ENCODE data around the gene SAP25. TPM values are rescaled to one million over a fixed set of nuclear protein-coding genes. Genes with fewer than 3 reads are reported as not detected.
"Not testable (repeated sequence)": the region's sequence is repeated elsewhere in the genome, so short reads cannot be mapped to it uniquely, and the experiment has no call there.

Gene SAP25
- total RNA-seq, 1 donor from 2014 or later = 24.1 TPM

DNA sequence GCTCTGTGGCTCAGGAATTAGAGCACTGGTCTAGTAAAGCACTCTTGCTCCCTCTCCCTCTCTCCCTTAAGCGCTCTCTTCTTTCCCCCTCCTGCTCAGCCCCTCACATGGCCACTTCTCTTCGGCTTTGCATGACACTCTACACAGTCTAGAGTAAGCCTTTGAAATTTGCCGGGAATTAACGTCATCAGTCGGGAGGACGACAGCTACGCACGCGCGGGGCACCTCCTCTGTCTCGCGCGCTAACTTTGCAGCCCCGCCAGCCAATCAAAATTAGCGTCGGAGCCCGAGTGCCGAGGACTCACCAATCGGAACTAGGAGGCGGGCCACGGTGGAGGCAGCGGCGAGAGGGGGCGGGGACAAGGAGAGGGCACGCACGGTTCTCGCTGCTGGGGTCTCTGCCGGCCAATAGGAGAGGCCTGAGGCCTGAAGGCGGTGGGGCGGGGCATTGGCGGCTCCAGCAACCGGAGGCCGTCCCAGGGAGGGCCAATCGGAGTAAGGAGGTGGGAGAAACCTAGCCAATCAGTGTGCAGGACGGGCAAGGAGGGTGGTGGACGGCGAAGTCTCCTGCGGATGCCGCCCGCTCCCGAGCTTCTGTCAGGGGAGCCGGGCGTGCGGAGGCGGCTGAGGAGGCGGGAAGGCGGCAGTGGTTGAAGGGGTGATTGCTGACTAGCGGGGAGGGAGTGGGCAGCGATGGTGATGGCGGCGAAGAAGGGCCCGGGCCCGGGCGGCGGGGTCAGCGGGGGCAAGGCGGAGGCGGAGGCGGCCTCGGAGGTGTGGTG is 34.9 kb downstream of the SAP25 start, which contains the start of gene AGFG2:
AGFG2 (plus strand) TSS at position 550 of the 782 bp plus-strand sequence; CDS start at position 694, 144 bp downstream.
- Mint-ChIP-seq H3K36me3 (ENCODE audit: low read depth) (peaks cover 3% of the 10 kb centered on the region), H3K9me3 (no peaks in the 10 kb centered on the region), H3K4me3 (peak within 1 kb of the TSS; percentile 100), H3K27ac (peak within 1 kb of the TSS; percentile 87), H3K4me1 (peaks cover 32% of the 10 kb centered on the region), H3K27me3 (no peaks in the 10 kb centered on the region)
- ATAC-seq (ENCODE audit: low read depth) = peak; percentile 98
- ChIA-PET CTCF (no interaction called here), POLR2A (interaction anchor here (0.6 to 1.8 kb wide), 10 partner anchors 11 to 110 kb away, joined by 3 to 14 read pairs (median 4); partner anchors contain the start of genes FBXO24, LRCH4, MOSPD3 and PPP1R35)
- DNase-seq = peak; percentile 97
- intact Hi-C loops (cut with micrococcal nuclease) = loop anchor here (1.0 to 2.0 kb wide), 7 partner anchors 11 to 134 kb away; partner anchors contain the start of genes FBXO24, GNB2, LRCH4 and MEPCE
- TF ChIP-seq, protein P1, sequence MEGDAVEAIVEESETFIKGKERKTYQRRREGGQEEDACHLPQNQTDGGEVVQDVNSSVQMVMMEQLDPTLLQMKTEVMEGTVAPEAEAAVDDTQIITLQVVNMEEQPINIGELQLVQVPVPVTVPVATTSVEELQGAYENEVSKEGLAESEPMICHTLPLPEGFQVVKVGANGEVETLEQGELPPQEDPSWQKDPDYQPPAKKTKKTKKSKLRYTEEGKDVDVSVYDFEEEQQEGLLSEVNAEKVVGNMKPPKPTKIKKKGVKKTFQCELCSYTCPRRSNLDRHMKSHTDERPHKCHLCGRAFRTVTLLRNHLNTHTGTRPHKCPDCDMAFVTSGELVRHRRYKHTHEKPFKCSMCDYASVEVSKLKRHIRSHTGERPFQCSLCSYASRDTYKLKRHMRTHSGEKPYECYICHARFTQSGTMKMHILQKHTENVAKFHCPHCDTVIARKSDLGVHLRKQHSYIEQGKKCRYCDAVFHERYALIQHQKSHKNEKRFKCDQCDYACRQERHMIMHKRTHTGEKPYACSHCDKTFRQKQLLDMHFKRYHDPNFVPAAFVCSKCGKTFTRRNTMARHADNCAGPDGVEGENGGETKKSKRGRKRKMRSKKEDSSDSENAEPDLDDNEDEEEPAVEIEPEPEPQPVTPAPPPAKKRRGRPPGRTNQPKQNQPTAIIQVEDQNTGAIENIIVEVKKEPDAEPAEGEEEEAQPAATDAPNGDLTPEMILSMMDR (IDR thresholded peaks at IDR 0.05) = no peak

DNA sequence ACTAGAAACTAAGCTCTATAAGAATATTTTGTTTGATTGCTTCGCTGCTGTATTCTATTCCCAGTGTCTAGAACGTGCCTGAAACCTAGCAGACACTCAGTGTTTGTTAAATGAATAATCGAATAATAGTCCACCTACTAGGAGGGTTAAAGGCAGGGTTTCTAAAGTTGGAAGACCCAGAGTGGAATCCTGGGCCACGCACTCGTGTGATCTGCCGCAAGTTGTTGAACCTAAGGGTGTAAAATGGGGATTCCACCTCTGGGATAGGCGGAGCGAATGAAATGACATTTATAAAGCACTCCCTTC is 35.4 kb downstream of the SAP25 start:
- TF ChIP-seq, protein P1 (IDR thresholded peaks at IDR 0.05) = no peak
- Mint-ChIP-seq H3K36me3 (ENCODE audit: low read depth) (peaks cover 3% of the 10 kb centered on the region), H3K27me3 (peaks cover under 1% of the 10 kb centered on the region), H3K9me3 (no peaks in the 10 kb centered on the region), H3K4me3 (peak overlapping the region; percentile 100), H3K27ac (peak overlapping the region; percentile 87), H3K4me1 (peaks cover 27% of the 10 kb centered on the region)
- ChIA-PET CTCF (no interaction called here), POLR2A (interaction anchor here (0.6 to 1.8 kb wide), 7 partner anchors 11 to 110 kb away, joined by 3 to 14 read pairs (median 5); partner anchors contain the start of genes FBXO24, LRCH4, PPP1R35 and ZCWPW1)
- intact Hi-C loops (cut with micrococcal nuclease) = loop anchor here (1.0 to 2.0 kb wide), 3 partner anchors 102 to 135 kb away; partner anchors contain the start of genes GNB2, MEPCE, PPP1R35 and ZCWPW1
- no peak for ATAC-seq (ENCODE audit: low read depth)
- DNase-seq = no peak

DNA sequence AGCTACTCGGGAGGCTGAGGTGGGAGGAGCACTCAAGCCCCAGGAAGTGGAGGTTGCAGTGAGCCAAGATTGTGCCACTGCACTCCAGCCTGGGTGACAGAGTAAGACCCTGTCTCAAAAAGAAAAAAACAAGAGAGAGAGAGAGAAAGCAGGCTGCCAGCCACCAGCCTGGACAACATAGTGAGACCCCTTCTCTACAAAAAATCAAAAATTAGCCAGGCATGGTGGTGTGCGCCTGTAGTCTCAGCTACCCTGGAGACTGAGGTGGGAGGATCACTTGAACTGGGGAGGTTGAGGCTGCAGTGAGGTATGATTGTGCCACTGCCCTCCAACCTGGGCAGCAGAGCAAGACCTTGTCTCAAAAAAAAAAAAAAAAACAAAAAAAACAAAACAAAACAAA is 37.0 kb downstream of the SAP25 start:
- H3K27me3 Mint-ChIP-seq; CTCF ChIA-PET; H3K9me3 Mint-ChIP-seq; intact Hi-C loops (cut with micrococcal nuclease); H3K4me3 Mint-ChIP-seq; H3K36me3 Mint-ChIP-seq (ENCODE audit: low read depth); H3K27ac Mint-ChIP-seq; ATAC-seq (ENCODE audit: low read depth); DNase-seq: not testable (repeated sequence)
- H3K4me1 Mint-ChIP-seq = peaks cover 14% of the 10 kb centered on the region
- POLR2A ChIA-PET = interaction anchor here (0.7 kb wide), 1 partner anchor 46 kb away, joined by 11 read pairs; no protein-coding TSS in a partner anchor

DNA sequence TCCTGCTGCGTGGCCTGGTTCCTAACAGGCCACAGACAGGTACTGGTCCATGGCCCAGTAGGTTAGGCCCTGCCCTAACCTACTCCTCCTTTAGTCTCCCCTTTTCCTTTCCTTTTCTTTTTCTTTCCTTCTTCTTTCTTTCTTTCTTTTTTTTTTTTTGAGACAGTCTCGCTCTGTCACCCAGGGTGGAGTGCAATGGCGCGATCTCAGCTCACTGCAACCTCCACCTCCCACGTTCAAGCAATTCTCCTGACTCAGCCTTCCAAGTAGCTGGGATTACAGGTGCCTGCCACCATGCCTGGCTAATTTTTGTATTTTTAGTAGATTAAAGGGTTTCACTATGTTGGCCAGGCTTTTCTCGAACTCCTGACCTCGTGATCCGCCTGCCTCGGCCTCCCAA is 37.7 kb downstream of the SAP25 start:
- intact Hi-C loops (cut with micrococcal nuclease); H3K36me3 Mint-ChIP-seq (ENCODE audit: low read depth); POLR2A ChIA-PET; DNase-seq; H3K4me3 Mint-ChIP-seq; H3K27ac Mint-ChIP-seq; H3K27me3 Mint-ChIP-seq; ATAC-seq (ENCODE audit: low read depth); H3K9me3 Mint-ChIP-seq: not testable (repeated sequence)
- H3K4me1 Mint-ChIP-seq = peaks cover 14% of the 10 kb centered on the region
- CTCF ChIA-PET = interaction anchor here (0.6 kb wide), 1 partner anchor 71 kb away, joined by 3 read pairs; no protein-coding TSS in a partner anchor

DNA sequence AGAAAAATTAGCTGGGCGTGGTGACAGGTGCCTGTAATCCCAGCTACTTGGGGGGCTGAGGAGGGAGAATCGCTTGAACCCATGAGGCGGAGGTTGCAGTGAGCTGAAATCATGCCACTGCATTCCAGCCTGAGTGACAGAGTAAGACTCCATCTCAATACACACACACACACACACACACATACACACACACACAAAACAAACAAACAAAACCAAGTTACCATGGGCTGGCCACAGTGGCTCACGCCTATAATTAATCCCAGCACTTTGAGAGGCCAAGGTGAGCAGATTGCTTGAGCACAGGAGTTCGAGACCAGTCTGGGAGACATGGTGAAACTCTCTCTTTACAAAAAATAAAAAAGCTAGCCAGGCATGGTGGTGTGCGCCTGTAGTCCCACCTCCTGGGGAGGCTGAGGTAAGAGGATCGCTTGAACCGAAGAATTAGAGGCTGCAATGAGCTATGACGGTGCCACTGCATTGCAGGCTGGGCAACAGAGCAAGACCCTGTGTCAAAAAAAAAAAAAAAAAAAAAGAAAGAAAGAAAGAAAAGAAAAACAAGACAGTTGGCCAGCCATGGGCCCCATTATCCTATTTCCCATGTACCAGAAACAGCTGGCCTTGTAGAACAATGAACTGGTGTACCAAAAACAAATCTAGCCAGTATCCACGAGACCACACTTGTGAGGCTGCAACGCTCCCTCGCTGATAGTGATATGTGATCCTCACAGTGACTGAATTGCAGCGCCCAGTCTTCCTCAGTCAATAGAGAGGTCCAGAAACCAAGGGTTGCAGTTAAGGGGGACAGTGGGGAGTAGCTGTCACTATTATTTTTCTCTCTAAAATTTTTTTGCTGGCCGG is 41.3 kb downstream of the SAP25 start:
- no peak for DNase-seq
- Mint-ChIP-seq H3K36me3 (ENCODE audit: low read depth) (no peaks in the 10 kb centered on the region), H3K9me3 (no peaks in the 10 kb centered on the region), H3K4me1 (no peaks in the 10 kb centered on the region), H3K27me3 (peaks cover 4% of the 10 kb centered on the region), H3K27ac (no peak overlapping the region), H3K4me3 (no peak overlapping the region)
- intact Hi-C loops (cut with micrococcal nuclease) = no loop called here
- ChIA-PET POLR2A (interaction anchor here (0.9 kb wide), 1 partner anchor 54 kb away, joined by 3 read pairs; the partner anchor contains the start of genes FBXO24 and LRCH4), CTCF (interaction anchor here (1.1 kb wide), 1 partner anchor 26 kb away, joined by 3 read pairs; no protein-coding TSS in a partner anchor)
- TF ChIP-seq, protein P1 (IDR thresholded peaks at IDR 0.05) = no peak
- ATAC-seq (ENCODE audit: low read depth) = no peak

DNA sequence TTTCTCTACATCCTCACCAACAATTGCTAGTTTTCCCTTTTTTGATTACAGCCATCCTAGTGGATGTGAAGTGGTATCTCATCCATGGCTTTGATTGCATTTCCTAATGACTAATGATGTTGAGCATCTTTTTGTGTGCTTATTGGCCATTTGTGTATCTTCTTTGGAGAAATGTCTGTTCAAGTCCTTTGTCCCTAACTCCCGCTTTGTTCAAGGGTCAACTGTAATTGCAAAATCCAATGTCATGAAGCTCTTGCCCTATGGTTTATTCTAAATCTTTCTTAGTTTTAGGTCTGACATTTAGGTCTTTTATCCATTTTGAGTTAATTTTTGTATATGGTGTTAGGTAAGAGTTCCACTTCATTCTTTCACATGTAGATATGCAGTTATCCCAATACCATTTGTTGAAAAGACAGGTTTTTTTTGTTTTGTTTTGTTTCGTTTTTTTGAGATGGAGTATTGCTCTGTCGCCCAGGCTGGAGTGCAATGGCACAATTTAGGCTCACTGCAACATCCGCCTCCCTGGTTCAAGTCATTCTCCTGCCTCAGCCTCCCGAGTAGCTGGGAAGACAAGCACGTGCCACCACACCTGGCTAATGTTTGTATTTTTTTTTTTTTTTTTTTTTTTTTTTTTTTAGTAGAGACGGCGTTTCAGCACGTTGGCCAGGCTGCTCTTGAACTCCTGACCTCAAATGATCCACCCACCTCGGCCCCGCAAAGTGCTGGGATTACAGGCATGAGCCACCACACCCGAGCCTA is 45.4 kb downstream of the SAP25 start:
- H3K36me3 Mint-ChIP-seq (ENCODE audit: low read depth); H3K27me3 Mint-ChIP-seq; H3K27ac Mint-ChIP-seq; H3K9me3 Mint-ChIP-seq; H3K4me1 Mint-ChIP-seq; intact Hi-C loops (cut with micrococcal nuclease); DNase-seq; CTCF ChIA-PET; H3K4me3 Mint-ChIP-seq; ATAC-seq (ENCODE audit: low read depth): not testable (repeated sequence)
- POLR2A ChIA-PET = interaction anchor here (0.7 to 1.3 kb wide), 2 partner anchors 11 to 105 kb away, joined by 3 to 4 read pairs; partner anchors contain the start of gene AGFG2

DNA sequence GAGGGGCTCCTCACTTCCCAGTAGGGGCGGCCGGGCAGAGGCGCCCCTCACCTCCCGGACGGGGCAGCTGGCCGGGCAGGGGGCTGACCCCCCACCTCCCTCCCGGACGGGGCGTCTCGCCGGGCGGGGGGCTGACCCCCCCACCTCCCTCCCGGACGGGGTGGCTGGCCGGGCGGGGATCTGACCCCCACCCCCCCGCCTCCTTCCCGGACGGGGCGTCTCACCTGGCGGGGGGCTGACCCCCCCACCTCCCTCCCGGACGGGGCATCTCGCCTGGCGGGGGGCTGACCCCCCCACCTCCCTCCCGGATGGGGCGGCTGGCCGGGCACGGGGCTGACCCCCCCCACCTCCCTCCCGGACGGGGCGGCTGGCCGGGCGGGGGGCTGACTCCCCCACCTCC is 50.5 kb downstream of the SAP25 start:
- H3K4me3 Mint-ChIP-seq, CTCF ChIA-PET: not testable (repeated sequence)

More for the DNA sequence above, 50.5 kb downstream of the SAP25 start:
- intact Hi-C loops (cut with micrococcal nuclease); ATAC-seq (ENCODE audit: low read depth); DNase-seq; H3K27ac Mint-ChIP-seq; H3K27me3 Mint-ChIP-seq; H3K4me1 Mint-ChIP-seq; POLR2A ChIA-PET; H3K36me3 Mint-ChIP-seq (ENCODE audit: low read depth); H3K9me3 Mint-ChIP-seq: not testable (repeated sequence)
